Inflammatory macrophage treated with lipopolysaccharide for 4 hours (primary cell): ENCODE measurements around the gene SESTD1.
"Not testable (repeated sequence)": the region's sequence is repeated elsewhere in the genome, so short reads cannot be mapped to it uniquely, and the experiment has no call there.

Source experiments
- DNase-seq: peaks from one replicate; pipeline ENCODE4 v3.0.0-alpha.2; 2020

SESTD1 gene

GRCh38 chr2:179235463-179236108 is 29.0 kb downstream of the SESTD1 start:
- DNase-seq: peak; percentile 82

- peak; percentile 94 for DNase-seq
Observed at GRCh38 chr2:179234658-179235240, 29.9 kb downstream of the SESTD1 start.

GRCh38 chr2:179233626-179234430 is 30.8 kb downstream of the SESTD1 start:
- DNase-seq: no peak

- DNase-seq: peak; percentile 64
Observed at GRCh38 chr2:179233083-179233490, 31.5 kb downstream of the SESTD1 start.

GRCh38 chr2:179226961-179227259 is 37.7 kb downstream of the SESTD1 start:
- DNase-seq: no peak

- no peak for DNase-seq
Observed at GRCh38 chr2:179226203-179226960, 38.2 kb downstream of the SESTD1 start.

GRCh38 chr2:179224361-179224760 is 40.3 kb downstream of the SESTD1 start:
- no peak for DNase-seq

GRCh38 chr2:179222076-179222475 is 42.6 kb downstream of the SESTD1 start:
- DNase-seq: no peak

GRCh38 chr2:179218848-179219594 is 45.6 kb downstream of the SESTD1 start:
- DNase-seq: peak; percentile 69

- not testable (repeated sequence) for DNase-seq
Observed at GRCh38 chr2:179214671-179215070, 50.0 kb downstream of the SESTD1 start.

- no peak for DNase-seq
Observed at GRCh38 chr2:179211355-179211754, 53.3 kb downstream of the SESTD1 start.

GRCh38 chr2:179208277-179208676 is 56.4 kb downstream of the SESTD1 start:
- DNase-seq: not testable (repeated sequence)

- no peak for DNase-seq
Observed at GRCh38 chr2:179207047-179207446, 57.6 kb downstream of the SESTD1 start.

- DNase-seq: no peak
Observed at GRCh38 chr2:179201869-179202268, 62.8 kb downstream of the SESTD1 start.

- DNase-seq: not testable (repeated sequence)
Observed at GRCh38 chr2:179195926-179196590, 68.6 kb downstream of the SESTD1 start.

GRCh38 chr2:179195141-179195540 is 69.5 kb downstream of the SESTD1 start:
- DNase-seq: peak; percentile 36

GRCh38 chr2:179193759-179194394 is 70.8 kb downstream of the SESTD1 start:
- no peak for DNase-seq

GRCh38 chr2:179191110-179191509 is 73.5 kb downstream of the SESTD1 start:
- no peak for DNase-seq

- no peak for DNase-seq
Observed at GRCh38 chr2:179186126-179186525, 78.5 kb downstream of the SESTD1 start.

GRCh38 chr2:179184610-179185009 is 80.0 kb downstream of the SESTD1 start:
- DNase-seq: no peak

GRCh38 chr2:179181002-179181401 is 83.6 kb downstream of the SESTD1 start:
- no peak for DNase-seq

- no peak for DNase-seq
Observed at GRCh38 chr2:179180242-179180641, 84.4 kb downstream of the SESTD1 start.
